ENCODE data around the gene PTPRK.
"Not testable (repeated sequence)": the region's sequence is repeated elsewhere in the genome, so short reads cannot be mapped to it uniquely, and the experiment has no call there.

The PTPRK gene

GRCh38 chr6:127946388-127946787 is 574.0 kb downstream of the PTPRK start:
- ATAC-seq, result no peak

DNA sequence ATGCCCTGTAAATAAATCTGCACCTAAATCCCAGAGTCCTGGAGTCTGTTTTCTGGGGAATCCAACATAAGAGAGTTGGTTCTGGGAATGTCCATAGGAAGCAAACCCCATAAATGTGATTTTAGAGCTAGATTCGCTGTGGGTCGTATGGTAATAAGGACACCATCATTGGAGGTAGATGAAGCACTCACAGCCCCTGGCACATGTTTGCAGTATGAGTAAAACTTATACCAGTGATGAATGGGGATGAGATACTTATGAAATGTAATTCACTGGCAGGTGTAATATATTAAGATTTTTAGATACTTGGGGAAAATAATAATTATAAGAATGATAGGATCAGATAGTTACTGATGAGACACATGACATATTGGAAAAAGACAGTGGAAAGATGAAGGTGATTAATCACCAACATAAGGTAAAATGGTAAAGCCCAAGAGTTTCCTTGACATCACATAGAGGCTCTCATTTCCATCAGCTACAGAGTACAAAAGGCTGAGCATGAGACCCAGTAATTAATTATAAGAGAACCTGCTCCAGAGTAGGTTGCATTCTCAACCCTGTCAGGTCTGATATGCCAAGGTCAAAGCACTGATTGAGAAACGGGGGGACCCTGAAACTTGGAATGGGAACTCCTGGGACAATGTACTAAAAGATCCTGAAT is 574.8 kb downstream of the PTPRK start:
- ATAC-seq, result no peak

DNA sequence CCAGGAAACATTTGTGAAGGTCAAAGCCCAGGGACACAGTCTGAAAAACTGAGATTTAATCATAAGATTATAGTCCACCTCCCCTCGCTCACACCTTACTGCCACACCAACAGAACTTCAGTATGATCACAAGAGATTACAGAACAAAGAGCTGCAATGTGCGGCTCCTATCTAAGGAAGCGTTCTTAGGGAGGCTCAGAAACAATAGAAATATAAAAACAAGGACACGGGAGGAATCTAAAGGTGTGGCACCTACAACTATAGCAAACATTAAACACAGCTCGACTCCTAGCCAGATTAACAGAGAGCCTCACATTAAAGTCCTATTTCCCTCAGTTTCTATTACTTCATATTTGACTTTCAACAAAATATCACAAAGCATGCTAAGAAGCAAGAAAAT is 579.2 kb downstream of the PTPRK start:
- no peak for ATAC-seq

GRCh38 chr6:127939442-127940066 is 580.8 kb downstream of the PTPRK start:
- no peak for ATAC-seq

DNA sequence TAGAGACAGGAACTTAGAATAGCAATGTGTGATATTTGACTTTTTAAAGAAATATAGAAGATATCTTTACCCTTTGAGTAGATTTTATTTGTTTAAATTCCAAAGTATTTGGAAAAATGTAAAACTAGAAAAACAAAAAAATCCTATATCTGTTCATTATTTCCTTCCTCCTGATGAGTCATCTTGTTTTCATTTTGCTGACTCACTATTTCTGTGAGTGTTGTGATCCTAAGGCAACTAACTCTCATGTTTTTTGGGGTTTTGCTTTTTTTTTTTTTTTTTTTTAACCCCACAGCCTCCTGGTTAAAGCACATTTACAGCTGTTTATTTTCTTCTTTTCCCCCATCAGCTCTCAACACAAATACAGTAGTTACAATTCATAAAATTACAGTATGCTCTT is 581.7 kb downstream of the PTPRK start:
- ATAC-seq, result no peak

- ATAC-seq, result no peak
These were observed 582.7 kb downstream of the PTPRK start for GRCh38 chr6:127937747-127938146.

DNA sequence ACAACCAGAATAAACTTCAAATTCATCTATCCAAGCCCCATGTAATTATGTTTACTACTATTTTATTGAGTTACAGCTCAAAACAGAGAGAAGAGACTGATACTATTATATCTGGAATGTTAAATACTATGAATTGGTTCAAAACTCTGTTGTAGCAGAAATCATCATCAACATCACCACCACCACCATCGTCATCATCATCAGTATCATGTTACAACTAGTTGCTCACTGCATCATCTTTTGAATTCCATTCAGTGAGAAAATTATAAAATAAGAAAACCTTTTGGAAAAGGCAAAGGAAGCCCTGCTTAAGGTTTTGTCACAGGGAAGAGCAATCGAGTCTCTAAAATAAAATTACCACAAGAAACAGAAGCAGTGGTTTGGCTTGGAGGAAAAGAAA is 583.3 kb downstream of the PTPRK start:
- ATAC-seq, result no peak

- ATAC-seq, result no peak
These were observed 585.4 kb downstream of the PTPRK start for GRCh38 chr6:127934956-127935355.

DNA sequence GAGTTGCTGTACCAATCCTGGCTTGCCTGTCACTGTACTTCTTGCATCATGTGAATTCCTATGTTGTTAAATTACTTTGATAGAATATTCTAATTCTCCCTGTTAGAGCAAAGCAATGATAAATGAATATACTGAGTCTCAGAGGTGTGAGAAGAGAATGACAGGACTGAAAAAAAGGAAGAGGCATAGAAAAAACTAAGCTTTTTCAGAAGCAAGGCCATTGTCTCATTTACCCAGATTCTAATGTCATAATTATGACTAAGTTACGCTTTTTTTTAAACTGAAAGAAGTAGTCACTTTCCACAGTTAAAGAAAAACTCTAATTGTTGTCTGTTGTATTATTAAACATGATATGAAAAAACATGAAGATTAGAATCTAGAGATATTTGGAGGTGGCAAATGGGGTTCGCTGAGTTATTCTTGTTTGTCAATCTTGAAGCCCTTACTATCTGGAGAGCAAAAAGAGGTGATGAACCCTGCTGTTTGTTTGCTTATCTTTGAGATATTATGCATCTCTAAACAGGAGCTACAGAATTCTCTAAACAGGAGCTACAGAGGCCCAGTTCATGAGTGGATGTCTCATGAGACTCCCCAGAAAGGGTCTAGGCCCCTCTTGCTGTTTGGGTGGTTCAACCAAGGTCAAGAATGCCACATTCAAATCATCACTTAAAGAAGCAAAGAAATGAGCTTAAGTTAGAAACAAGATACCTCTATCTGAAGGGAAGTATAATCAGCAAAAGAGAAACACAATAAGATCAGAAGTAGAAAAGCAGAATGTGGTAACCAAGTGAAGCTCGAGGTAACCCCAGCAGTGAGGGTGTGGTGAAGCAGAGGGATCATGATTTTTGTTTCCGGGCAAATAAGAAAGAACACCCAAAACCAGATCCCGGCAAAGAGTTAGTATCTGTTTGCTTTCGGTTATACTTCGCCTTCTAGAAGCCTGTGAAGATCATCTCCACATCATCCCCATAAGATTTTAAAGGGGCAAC is 586.3 kb downstream of the PTPRK start:
- peak; percentile 56 to 66 for ATAC-seq

DNA sequence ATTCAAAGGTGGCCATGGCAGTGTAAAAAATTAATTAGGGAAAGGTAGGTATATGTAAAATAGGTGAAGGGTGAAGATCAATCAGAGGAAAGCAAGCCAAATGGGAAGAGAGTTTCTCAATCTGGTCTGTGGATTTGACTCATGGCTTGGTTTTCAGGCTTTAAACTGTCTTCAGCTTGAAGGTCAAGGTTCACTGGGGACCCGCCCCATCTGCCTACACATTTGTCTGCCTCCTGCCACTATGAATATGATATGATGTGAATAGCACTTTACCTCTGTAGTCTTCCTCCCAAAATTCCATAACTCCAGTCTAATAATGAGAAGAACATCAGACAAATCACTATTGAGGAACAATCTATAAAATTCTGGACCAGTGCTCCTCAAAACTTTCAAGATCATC is 587.3 kb downstream of the PTPRK start:
- ATAC-seq, result no peak

DNA sequence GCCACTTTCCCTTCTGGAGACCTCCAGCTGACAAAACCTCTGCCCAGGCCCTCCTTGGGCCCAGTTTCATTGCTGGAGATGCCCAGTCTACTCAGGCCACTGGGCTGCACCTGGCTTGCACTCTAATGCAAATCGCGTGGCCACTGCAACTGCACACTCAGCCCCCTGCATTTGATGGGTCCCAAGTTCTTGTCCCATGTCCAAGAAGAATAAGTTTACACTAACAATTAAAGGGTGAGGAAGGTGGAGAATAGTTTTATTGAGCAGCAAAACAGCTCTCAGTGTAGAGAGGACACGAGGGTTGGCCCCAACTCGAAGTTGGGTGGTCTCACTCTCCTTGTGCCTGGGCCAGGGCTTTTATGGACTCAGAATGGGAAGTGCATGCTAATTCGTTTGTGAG is 587.7 kb downstream of the PTPRK start:
- no peak for ATAC-seq

DNA sequence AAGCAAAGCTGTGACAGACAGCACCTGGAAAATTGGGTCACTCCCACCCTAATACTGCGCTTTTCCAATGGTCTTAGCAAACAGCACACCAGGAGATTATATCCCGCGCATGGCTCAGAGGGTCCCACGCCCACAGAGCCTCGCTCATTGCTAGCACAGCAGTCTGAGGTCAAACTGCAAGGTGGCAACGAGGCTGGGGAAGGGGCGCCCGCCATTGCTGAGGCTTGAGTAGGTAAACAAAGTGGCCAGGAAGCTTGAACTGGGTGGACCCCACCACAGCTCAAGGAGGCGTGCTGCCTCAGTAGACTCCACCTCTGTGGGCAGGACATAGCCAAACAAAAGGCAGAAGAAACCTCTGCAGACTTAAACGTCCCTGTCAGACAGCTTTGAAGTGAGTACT is 594.0 kb downstream of the PTPRK start:
- not testable (repeated sequence) for ATAC-seq

DNA sequence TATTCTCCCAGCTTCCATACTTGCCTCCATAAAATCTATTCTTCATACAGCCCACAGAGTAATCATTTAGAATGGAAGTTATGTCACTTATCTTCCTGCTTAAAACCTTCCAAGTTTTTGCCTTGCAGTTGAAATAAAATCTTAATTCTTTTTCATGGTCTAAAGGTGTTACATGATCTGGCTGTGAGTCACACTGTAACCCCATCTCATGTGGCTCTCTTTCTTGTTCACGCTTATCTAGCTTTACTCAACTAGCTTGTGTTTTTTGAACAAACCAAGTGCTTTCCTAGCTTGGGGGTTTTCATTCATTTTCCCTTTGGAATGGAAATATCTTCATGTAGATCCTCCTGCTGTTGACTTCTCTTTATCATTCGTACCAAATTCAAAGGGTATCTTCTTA is 596.0 kb downstream of the PTPRK start:
- ATAC-seq, result peak in 1 of 2 donors; percentile 17

- no peak for ATAC-seq
These were observed 596.4 kb downstream of the PTPRK start for GRCh38 chr6:127924031-127924430.

DNA sequence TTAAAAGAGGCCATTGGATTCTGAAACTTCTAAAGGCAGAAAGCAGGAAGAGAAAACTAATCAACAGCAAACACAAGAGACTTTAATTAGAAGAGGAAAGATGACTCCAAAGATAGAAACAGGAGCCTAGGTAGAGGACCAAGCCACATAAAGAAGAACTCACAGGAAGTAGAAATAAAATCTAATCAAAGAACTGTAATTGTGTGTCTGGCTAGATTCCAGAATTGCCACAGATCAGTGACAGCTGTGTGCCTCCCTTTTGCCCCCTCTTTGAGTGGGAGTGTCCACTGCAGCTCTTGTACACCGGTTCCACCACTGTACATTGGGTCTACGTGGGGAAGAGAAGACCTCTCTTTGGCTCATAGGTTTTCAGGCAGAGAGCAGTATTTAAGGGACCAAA is 597.3 kb downstream of the PTPRK start:
- ATAC-seq, result no peak

DNA sequence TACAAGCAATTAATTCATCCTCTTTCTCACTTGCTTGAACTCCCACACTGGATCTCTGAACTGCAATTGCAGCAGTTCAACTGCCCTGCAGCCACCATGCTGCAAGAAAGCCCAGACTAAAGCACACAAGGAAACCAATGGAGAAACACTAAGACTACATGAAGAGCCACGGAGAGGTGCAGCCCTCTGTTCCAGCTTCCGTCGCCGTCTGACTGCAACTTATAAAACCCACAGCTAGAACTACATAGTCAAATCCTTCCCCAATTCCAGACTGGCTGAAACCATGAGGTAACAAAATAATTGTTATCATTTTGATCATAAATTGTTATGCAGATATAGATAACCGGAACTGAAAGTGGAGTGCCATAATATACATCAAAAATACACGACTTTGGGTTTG is 598.4 kb downstream of the PTPRK start:
- ATAC-seq, result no peak

DNA sequence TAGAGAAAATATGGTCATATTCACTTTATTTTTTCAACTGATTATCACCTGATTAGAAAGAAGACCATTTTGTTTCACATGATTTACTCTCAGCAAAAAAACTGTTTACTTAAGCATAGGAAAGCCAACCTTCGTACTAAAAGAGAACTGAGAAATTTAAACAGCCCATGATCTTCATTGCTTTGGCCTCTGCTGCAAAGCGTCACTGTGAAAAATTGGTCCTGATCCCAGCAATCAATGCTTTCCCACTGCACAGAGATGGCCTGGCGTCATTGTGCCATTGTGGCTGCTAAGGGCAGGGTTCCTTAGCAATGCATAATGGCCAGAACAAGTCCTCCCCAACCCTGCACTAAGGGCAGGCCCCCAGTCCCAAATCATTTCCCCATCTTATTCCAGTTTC is 599.6 kb downstream of the PTPRK start:
- ATAC-seq, result no peak
